WTC11 (cell line): Measurements from ENCODE around the gene GLRA2. TPM values are rescaled to one million over a fixed set of nuclear protein-coding genes. Genes with fewer than 3 reads are reported as not detected.

Experiments
- ATAC-seq: fragments of 200-7000 bp; cut with Tn5 transposase; 2 replicates; pipeline ENCODE4 v1.10.0; 2021; ENCODE audit warnings: mild to moderate bottlenecking, moderate library complexity
- CTCF ChIA-PET: fragments of 300-600 bp; sonication (Branson Sonifier 250); formaldehyde crosslinking; loops from one replicate; lab custom pipeline; 2021; ENCODE audit warnings: antibody characterized with exemption; lab: Charles Lee
- POLR2A ChIA-PET: fragments of 350-600 bp; sonication (Branson Sonifier 250); formaldehyde crosslinking; loops from one replicate; lab custom pipeline; 2021; ENCODE audit warnings: antibody characterized with exemption; lab: Charles Lee
- DNase-seq: peaks from one replicate; pipeline ENCODE4 v3.0.0; 2021; ENCODE audit warnings: low spot score
- H3K27ac Mint-ChIP-seq: 2 replicates; pipeline ENCODE4 v1.8.0; 2021; ENCODE audit warnings: mixed read lengths
- H3K27me3 Mint-ChIP-seq: 2 replicates; pipeline ENCODE4 v1.8.0; 2021; ENCODE audit warnings: low read depth, mild to moderate bottlenecking, moderate library complexity, mixed read lengths
- H3K36me3 Mint-ChIP-seq: 2 replicates; pipeline ENCODE4 v1.8.0; 2021; ENCODE audit warnings: mixed read lengths
- H3K4me1 Mint-ChIP-seq: 2 replicates; pipeline ENCODE4 v1.8.0; 2022; ENCODE audit warnings: mixed read lengths
- H3K4me3 Mint-ChIP-seq: 2 replicates; pipeline ENCODE4 v1.8.0; 2021; ENCODE audit warnings: mild to moderate bottlenecking, moderate library complexity, mixed read lengths
- H3K9me3 Mint-ChIP-seq: 2 replicates; pipeline ENCODE4 v1.8.0; 2021; ENCODE audit warnings: mixed read lengths
- CBFB ChIP-seq: sonication (generic); formaldehyde crosslinking; IDR thresholded peaks from 2 replicates; pipeline ENCODE4 v1.8.1; 2022; ENCODE audit warnings: mild to moderate bottlenecking, low read depth, missing genetic modification reagents
- CREM ChIP-seq: sonication (generic); formaldehyde crosslinking; IDR thresholded peaks from 2 replicates; pipeline ENCODE4 v1.8.1; 2022; ENCODE audit warnings: mild to moderate bottlenecking, missing genetic modification reagents, moderate library complexity
- EMX1 ChIP-seq: fragments of 250-450 bp; sonication (Bioruptor Pico); IDR thresholded peaks from 2 replicates; pipeline ENCODE4 v1.8.0; 2021; ENCODE audit warnings: mild to moderate bottlenecking
- FOXJ3 ChIP-seq: sonication (generic); formaldehyde crosslinking; IDR thresholded peaks from 2 replicates; pipeline ENCODE4 v1.9.0; 2021; ENCODE audit warnings: missing genetic modification reagents, mild to moderate bottlenecking, borderline replicate concordance
- GRHL2 ChIP-seq: fragments of 250-450 bp; sonication (Bioruptor Pico); IDR thresholded peaks from 2 replicates; pipeline ENCODE4 v1.8.0; 2022; ENCODE audit warnings: mild to moderate bottlenecking, moderate library complexity; ENCODE audit not compliant: insufficient replicate concordance, severe bottlenecking
- JAZF1 ChIP-seq: fragments of 250-450 bp; sonication (Bioruptor Pico); IDR thresholded peaks from 2 replicates; pipeline ENCODE4 v1.9.0; 2021; ENCODE audit warnings: moderate library complexity, mild to moderate bottlenecking, inconsistent platforms
- MYBL2 ChIP-seq: sonication (generic); formaldehyde crosslinking; IDR thresholded peaks from 2 replicates; pipeline ENCODE4 v1.8.1; 2023; ENCODE audit warnings: mild to moderate bottlenecking, moderate library complexity, missing genetic modification reagents
- NR1H2 ChIP-seq: sonication (generic); formaldehyde crosslinking; IDR thresholded peaks from 2 replicates; pipeline ENCODE4 v1.9.0; 2021; ENCODE audit warnings: mild to moderate bottlenecking, moderate library complexity, missing genetic modification reagents
- OVOL2 ChIP-seq: fragments of 250-450 bp; sonication (Bioruptor Pico); IDR thresholded peaks from 2 replicates; pipeline ENCODE4 v1.9.0; 2021; ENCODE audit warnings: mild to moderate bottlenecking, borderline replicate concordance
- SP1 ChIP-seq: sonication (generic); formaldehyde crosslinking; conservative IDR thresholded peaks from 2 replicates; pipeline ENCODE4 v1.8.1; 2022; ENCODE audit warnings: missing genetic modification reagents
- total RNA-seq: library from RNA; stranded (reverse); gene quantifications from 3 replicates; pipeline ENCODE4 v1.2.3, GENCODE V29; 2021
- TF ChIP-seq, protein P1 (sequence below): sonication (generic); formaldehyde crosslinking; IDR thresholded peaks from 2 replicates; pipeline ENCODE4 v1.8.1; 2022; ENCODE audit warnings: missing genetic modification reagents, borderline replicate concordance
- TF ChIP-seq, protein P2 (sequence below): sonication (generic); formaldehyde crosslinking; IDR thresholded peaks from 2 replicates; pipeline ENCODE4 v1.8.1; 2022; ENCODE audit warnings: low read depth, mild to moderate bottlenecking, moderate library complexity, missing genetic modification reagents, borderline replicate concordance
- TF ChIP-seq, protein P3 (sequence below): sonication (generic); formaldehyde crosslinking; IDR thresholded peaks from 2 replicates; pipeline ENCODE4 v1.8.0; 2023; ENCODE audit warnings: missing genetic modification reagents
- TF ChIP-seq, protein P4 (sequence below): fragments of 250-450 bp; sonication (Bioruptor Pico); IDR thresholded peaks from 2 replicates; pipeline ENCODE4 v1.8.0; 2021; ENCODE audit warnings: mild to moderate bottlenecking
- TF ChIP-seq, protein P5 (sequence below): sonication (generic); formaldehyde crosslinking; IDR thresholded peaks from 2 replicates; pipeline ENCODE4 v1.8.1; 2022; ENCODE audit warnings: low read depth, missing genetic modification reagents, borderline replicate concordance
- TF ChIP-seq, protein P6 (sequence below): sonication (generic); formaldehyde crosslinking; IDR thresholded peaks from 2 replicates; pipeline ENCODE4 v1.8.1; 2023; ENCODE audit warnings: mild to moderate bottlenecking, missing genetic modification reagents, moderate library complexity
- TF ChIP-seq, protein P7 (sequence below): sonication (generic); formaldehyde crosslinking; IDR thresholded peaks from 2 replicates; pipeline ENCODE4 v1.8.1; 2022; ENCODE audit warnings: mild to moderate bottlenecking, missing genetic modification reagents, moderate library complexity, borderline replicate concordance
- TF ChIP-seq, protein P8 (sequence below): fragments of 250-450 bp; sonication (Bioruptor Pico); IDR thresholded peaks from 2 replicates; pipeline ENCODE4 v1.9.0; 2021; ENCODE audit warnings: mild to moderate bottlenecking, borderline replicate concordance
- TF ChIP-seq, protein P9 (sequence below): fragments of 250-450 bp; sonication (Bioruptor Pico); IDR thresholded peaks from 2 replicates; pipeline ENCODE4 v1.9.0; 2021; ENCODE audit warnings: mild to moderate bottlenecking

Gene GLRA2
- total RNA-seq, 1 experiment from 2014 or later, result not detected

DNA sequence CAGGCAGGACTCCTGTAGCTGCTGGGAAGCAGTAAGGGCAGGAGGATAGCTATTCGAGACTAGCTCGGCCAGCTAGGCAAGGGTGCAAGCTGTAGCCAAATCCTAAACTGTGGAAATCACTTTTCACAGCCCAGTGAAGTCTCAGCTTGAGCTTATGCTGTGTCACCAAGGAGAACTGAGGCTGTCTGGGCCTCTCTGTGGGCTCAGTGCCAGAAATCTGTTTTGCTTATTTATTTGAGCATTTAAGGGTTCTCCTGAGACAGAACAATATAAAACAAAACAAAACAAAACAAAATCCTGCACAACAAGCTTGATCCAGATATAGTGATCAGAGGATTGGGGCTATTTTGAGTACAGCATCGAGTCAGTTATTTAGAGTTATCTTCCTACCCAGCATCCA lies 246.1 kb downstream of the GLRA2 start:
- TF ChIP-seq, protein P1, sequence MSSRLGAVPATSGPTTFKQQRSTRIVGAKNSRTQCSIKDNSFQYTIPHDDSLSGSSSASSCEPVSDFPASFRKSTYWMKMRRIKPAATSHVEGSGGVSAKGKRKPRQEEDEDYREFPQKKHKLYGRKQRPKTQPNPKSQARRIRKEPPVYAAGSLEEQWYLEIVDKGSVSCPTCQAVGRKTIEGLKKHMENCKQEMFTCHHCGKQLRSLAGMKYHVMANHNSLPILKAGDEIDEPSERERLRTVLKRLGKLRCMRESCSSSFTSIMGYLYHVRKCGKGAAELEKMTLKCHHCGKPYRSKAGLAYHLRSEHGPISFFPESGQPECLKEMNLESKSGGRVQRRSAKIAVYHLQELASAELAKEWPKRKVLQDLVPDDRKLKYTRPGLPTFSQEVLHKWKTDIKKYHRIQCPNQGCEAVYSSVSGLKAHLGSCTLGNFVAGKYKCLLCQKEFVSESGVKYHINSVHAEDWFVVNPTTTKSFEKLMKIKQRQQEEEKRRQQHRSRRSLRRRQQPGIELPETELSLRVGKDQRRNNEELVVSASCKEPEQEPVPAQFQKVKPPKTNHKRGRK (CRISPR knock-in tag), result no peak
- TF ChIP-seq CBFB (CRISPR knock-in tag) (no peak), OVOL2 (no peak), GRHL2 (CRISPR knock-in tag) (no peak), NR1H2 (CRISPR knock-in tag) (no peak), FOXJ3 (CRISPR knock-in tag) (no peak), SP1 (CRISPR knock-in tag) (no peak), CREM (CRISPR knock-in tag) (no peak), MYBL2 (no peak), EMX1 (no peak), JAZF1 (CRISPR knock-in tag) (no peak)
- TF ChIP-seq, protein P2, sequence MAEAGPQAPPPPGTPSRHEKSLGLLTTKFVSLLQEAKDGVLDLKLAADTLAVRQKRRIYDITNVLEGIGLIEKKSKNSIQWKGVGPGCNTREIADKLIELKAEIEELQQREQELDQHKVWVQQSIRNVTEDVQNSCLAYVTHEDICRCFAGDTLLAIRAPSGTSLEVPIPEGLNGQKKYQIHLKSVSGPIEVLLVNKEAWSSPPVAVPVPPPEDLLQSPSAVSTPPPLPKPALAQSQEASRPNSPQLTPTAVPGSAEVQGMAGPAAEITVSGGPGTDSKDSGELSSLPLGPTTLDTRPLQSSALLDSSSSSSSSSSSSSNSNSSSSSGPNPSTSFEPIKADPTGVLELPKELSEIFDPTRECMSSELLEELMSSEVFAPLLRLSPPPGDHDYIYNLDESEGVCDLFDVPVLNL (CRISPR knock-in tag), result no peak
- TF ChIP-seq, protein P3, sequence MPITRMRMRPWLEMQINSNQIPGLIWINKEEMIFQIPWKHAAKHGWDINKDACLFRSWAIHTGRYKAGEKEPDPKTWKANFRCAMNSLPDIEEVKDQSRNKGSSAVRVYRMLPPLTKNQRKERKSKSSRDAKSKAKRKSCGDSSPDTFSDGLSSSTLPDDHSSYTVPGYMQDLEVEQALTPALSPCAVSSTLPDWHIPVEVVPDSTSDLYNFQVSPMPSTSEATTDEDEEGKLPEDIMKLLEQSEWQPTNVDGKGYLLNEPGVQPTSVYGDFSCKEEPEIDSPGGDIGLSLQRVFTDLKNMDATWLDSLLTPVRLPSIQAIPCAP, result no peak
- TF ChIP-seq, protein P4, sequence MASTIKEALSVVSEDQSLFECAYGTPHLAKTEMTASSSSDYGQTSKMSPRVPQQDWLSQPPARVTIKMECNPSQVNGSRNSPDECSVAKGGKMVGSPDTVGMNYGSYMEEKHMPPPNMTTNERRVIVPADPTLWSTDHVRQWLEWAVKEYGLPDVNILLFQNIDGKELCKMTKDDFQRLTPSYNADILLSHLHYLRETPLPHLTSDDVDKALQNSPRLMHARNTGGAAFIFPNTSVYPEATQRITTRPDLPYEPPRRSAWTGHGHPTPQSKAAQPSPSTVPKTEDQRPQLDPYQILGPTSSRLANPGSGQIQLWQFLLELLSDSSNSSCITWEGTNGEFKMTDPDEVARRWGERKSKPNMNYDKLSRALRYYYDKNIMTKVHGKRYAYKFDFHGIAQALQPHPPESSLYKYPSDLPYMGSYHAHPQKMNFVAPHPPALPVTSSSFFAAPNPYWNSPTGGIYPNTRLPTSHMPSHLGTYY (CRISPR knock-in tag), result no peak
- TF ChIP-seq, protein P5, sequence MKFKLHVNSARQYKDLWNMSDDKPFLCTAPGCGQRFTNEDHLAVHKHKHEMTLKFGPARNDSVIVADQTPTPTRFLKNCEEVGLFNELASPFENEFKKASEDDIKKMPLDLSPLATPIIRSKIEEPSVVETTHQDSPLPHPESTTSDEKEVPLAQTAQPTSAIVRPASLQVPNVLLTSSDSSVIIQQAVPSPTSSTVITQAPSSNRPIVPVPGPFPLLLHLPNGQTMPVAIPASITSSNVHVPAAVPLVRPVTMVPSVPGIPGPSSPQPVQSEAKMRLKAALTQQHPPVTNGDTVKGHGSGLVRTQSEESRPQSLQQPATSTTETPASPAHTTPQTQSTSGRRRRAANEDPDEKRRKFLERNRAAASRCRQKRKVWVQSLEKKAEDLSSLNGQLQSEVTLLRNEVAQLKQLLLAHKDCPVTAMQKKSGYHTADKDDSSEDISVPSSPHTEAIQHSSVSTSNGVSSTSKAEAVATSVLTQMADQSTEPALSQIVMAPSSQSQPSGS, result no peak
- TF ChIP-seq, protein P6, sequence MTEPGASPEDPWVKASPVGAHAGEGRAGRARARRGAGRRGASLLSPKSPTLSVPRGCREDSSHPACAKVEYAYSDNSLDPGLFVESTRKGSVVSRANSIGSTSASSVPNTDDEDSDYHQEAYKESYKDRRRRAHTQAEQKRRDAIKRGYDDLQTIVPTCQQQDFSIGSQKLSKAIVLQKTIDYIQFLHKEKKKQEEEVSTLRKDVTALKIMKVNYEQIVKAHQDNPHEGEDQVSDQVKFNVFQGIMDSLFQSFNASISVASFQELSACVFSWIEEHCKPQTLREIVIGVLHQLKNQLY (CRISPR knock-in tag), result no peak
- TF ChIP-seq, protein P7, sequence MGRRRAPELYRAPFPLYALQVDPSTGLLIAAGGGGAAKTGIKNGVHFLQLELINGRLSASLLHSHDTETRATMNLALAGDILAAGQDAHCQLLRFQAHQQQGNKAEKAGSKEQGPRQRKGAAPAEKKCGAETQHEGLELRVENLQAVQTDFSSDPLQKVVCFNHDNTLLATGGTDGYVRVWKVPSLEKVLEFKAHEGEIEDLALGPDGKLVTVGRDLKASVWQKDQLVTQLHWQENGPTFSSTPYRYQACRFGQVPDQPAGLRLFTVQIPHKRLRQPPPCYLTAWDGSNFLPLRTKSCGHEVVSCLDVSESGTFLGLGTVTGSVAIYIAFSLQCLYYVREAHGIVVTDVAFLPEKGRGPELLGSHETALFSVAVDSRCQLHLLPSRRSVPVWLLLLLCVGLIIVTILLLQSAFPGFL (CRISPR knock-in tag), result no peak
- TF ChIP-seq, protein P8, sequence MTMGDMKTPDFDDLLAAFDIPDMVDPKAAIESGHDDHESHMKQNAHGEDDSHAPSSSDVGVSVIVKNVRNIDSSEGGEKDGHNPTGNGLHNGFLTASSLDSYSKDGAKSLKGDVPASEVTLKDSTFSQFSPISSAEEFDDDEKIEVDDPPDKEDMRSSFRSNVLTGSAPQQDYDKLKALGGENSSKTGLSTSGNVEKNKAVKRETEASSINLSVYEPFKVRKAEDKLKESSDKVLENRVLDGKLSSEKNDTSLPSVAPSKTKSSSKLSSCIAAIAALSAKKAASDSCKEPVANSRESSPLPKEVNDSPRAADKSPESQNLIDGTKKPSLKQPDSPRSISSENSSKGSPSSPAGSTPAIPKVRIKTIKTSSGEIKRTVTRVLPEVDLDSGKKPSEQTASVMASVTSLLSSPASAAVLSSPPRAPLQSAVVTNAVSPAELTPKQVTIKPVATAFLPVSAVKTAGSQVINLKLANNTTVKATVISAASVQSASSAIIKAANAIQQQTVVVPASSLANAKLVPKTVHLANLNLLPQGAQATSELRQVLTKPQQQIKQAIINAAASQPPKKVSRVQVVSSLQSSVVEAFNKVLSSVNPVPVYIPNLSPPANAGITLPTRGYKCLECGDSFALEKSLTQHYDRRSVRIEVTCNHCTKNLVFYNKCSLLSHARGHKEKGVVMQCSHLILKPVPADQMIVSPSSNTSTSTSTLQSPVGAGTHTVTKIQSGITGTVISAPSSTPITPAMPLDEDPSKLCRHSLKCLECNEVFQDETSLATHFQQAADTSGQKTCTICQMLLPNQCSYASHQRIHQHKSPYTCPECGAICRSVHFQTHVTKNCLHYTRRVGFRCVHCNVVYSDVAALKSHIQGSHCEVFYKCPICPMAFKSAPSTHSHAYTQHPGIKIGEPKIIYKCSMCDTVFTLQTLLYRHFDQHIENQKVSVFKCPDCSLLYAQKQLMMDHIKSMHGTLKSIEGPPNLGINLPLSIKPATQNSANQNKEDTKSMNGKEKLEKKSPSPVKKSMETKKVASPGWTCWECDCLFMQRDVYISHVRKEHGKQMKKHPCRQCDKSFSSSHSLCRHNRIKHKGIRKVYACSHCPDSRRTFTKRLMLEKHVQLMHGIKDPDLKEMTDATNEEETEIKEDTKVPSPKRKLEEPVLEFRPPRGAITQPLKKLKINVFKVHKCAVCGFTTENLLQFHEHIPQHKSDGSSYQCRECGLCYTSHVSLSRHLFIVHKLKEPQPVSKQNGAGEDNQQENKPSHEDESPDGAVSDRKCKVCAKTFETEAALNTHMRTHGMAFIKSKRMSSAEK (CRISPR knock-in tag), result no peak
- TF ChIP-seq, protein P9, sequence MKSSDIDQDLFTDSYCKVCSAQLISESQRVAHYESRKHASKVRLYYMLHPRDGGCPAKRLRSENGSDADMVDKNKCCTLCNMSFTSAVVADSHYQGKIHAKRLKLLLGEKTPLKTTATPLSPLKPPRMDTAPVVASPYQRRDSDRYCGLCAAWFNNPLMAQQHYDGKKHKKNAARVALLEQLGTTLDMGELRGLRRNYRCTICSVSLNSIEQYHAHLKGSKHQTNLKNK, result no peak
- no peak overlapping the region for H3K4me3 Mint-ChIP-seq
- H3K27me3 Mint-ChIP-seq, result no peaks in the 10 kb centered on the region; the same call in 1 of the 2 replicates
- H3K27ac Mint-ChIP-seq, result no peak overlapping the region
- peaks cover 22% of the 10 kb centered on the region for H3K36me3 Mint-ChIP-seq
- H3K4me1 Mint-ChIP-seq, result no peaks in the 10 kb centered on the region
- ATAC-seq, result no peak
- POLR2A ChIA-PET, result no interaction called here
- CTCF ChIA-PET, result no interaction called here
- peaks cover 12% of the 10 kb centered on the region for H3K9me3 Mint-ChIP-seq
- DNase-seq, result no peak
